ENCODE results near the gene DPP7. TPM values are rescaled to one million over a fixed set of nuclear protein-coding genes. Genes with fewer than 3 reads are reported as not detected.
A peak's percentile ranks its signal among the peaks of the same experiment; 100 is the strongest.

The DPP7 gene
- total and polyA plus RNA-seq, 2 of the 8 experiments (the other 6 are each of a cell fraction or from before 2014, with no cell fraction given) = 21.2 to 26.8 TPM

DNA sequence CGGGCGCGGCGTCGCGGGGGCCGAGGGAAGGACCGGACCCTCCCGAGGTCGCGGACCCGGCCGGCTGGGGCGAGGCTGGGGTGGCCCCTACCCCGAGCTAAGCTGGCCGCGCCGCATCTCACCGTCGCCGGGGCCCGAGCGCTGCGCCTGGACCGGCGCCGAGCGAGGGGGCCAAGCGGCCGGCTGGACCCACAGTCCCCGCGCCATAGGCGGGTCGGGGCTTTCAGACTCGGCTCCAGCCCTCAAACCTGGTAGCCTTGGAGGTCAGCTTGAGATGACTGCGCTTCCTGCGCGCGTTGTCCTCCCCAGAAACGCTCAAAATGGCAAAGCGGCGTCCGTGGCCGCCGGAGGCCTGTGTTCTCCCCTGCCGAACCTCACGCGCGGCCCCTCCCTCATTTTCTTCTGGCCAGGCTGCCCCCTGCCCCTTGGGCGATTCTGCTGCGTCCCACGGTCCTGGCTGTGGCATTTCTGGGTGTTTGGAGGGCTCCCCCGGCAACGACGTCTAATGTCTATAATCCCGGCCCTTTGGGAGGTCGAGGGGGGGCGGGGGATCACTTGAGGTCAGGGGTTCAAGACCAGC, 15.7 kb upstream of the DPP7 start:
- Histone ChIP-seq H2BK20ac (ENCODE audit: low read length) (no peak overlapping the region), H2BK12ac (ENCODE audit: low read depth, low read length) (no peak overlapping the region), H2AFZ (ENCODE audit: low read length) (no peak overlapping the region), H3K23me2 (ENCODE audit: low read depth, low read length) (peaks cover 7% of the 10 kb centered on the region; the same call in 1 of the 2 replicates), H2BK15ac (ENCODE audit: low read length) (no peak overlapping the region), H3K79me2 (ENCODE audit: control insufficient read depth in 1 of 2, insufficient read depth in 2 of 2, low read length in 2 of 2) (peaks cover 0 to 7% of the 10 kb centered on the region in 2 experiments; a peak in 1 of 4 replicates), H3K27me3 (replicated peaks in 1 of 4; ENCODE audit: control insufficient read depth in 3 of 4, extremely low read depth in 1 of 4, insufficient read depth in 3 of 4, low read length in 3 of 4) (peaks cover 0 to 6% (median 4%) of the 10 kb centered on the region in 4 experiments; a peak in 4 of 7 replicates), H3K27ac (ENCODE audit: low read depth, low read length) (no peak overlapping the region; the same call in 1 of the 2 replicates), H3K56ac (replicated peaks; ENCODE audit: insufficient read length, low read depth, low read length) (peak overlapping the region; percentile 30), H4K8ac (ENCODE audit: extremely low read depth, insufficient read depth, low read length) (peak overlapping the region; percentile 79; the same call in 1 of the 2 replicates), H3K18ac (ENCODE audit: extremely low read depth, low read length) (no peak overlapping the region), H3K9me3 (ENCODE audit: insufficient read depth in 2 of 2, low read depth in 1 of 2, low read length in 1 of 2) (no peaks in the 10 kb centered on the region), H3K9ac (replicated peaks in 1 of 4; ENCODE audit: extremely low read depth in 1 of 4, low read depth in 3 of 4, low read length in 3 of 4) (no peak overlapping the region; a peak in 1 of 7 replicates), H2BK5ac (ENCODE audit: low read depth, low read length) (no peak overlapping the region), H3K36me3 (ENCODE audit: control insufficient read depth in 2 of 4, insufficient read depth in 4 of 4, low read length in 3 of 4) (no peaks in the 10 kb centered on the region), H3K4ac (replicated peaks; ENCODE audit: insufficient read length, low read depth, low read length) (no peak overlapping the region), H4K91ac (replicated peaks; ENCODE audit: insufficient read length, low read length) (no peak overlapping the region), H3K79me1 (ENCODE audit: low read depth, low read length) (peaks cover 2% of the 10 kb centered on the region; the same call in 1 of the 2 replicates), H3K4me3 (ENCODE audit: extremely low read depth in 1 of 4, insufficient read depth in 2 of 4, low read depth in 3 of 4, low read length in 4 of 4) (peak overlapping the region; percentile 70 to 83 (median 77)), H3K4me2 (ENCODE audit: insufficient read depth in 1 of 2, low read depth in 2 of 2, low read length in 2 of 2) (peak overlapping the region; percentile 70 to 97), H2BK120ac (replicated peaks; ENCODE audit: low read depth, low read length) (no peak overlapping the region), H2AK5ac (ENCODE audit: low read depth, low read length) (no peak overlapping the region), H3K23ac (ENCODE audit: insufficient read length) (no peak overlapping the region), H3K14ac (ENCODE audit: insufficient read length) (no peak overlapping the region), H4K5ac (ENCODE audit: insufficient read length, low read depth, low read length) (no peak overlapping the region), H4K20me1 (replicated peaks in 1 of 2; ENCODE audit: control insufficient read depth in 1 of 2, insufficient read depth in 2 of 2, low read length in 2 of 2) (no peaks in the 10 kb centered on the region), H3K4me1 (replicated peaks in 1 of 4; ENCODE audit: control insufficient read depth in 3 of 4, insufficient read depth in 4 of 4, low read length in 3 of 4) (peaks cover 0 to 11% (median 5%) of the 10 kb centered on the region in 4 experiments; a peak in 4 of 7 replicates)
- TF ChIP-seq GABPA (IDR thresholded peaks at IDR 0.05; ENCODE audit: borderline replicate concordance, insufficient read depth, low read length) (peak; percentile 50; the same call in 1 of the 2 replicates), EP300 (IDR thresholded peaks at IDR 0.05; ENCODE audit: borderline replicate concordance in 1 of 2, low read depth in 2 of 2, low read length in 2 of 2) (no peak), SIX5 (IDR thresholded peaks at IDR 0.05; ENCODE audit: low read depth, low read length) (no peak), CTBP2 (IDR thresholded peaks at IDR 0.05; ENCODE audit: borderline replicate concordance, insufficient read depth, insufficient read length, low read length) (no peak)
- POLR2A ChIA-PET (ENCODE audit: partially characterized antibody) = interaction anchor here (1.0 to 2.4 kb wide), 19 partner anchors 8 to 136 kb away, joined by 3 to 14 read pairs (median 4); partner anchors contain the start of genes GRIN1, LRRC26, SSNA1 and TPRN
- DNase-seq (ENCODE audit: low read depth in 1 of 2, low spot score in 2 of 2) (no peak), FAIRE-seq (no peak)
- 12% methylated on average over 37 of the region's 58 CpGs; no CpG with 5 or more reads in 1 of the 2 experiments for WGBS, 2 experiments (ENCODE audit: extremely low coverage in 1 of 2, insufficient coverage in 1 of 2, insufficient read length in 1 of 2, insufficient replicate concordance in 2 of 2, low coverage in 1 of 2, low lambda C conversion rate in 2 of 2, missing lambda C conversion rate in 1 of 2)
- CTCF ChIA-PET (ENCODE audit: partially characterized antibody) = interaction anchor here (0.6 to 2.6 kb wide), 21 partner anchors 8 to 155 kb away, joined by 3 to 13 read pairs (median 3); partner anchors contain the start of genes GRIN1, RNF224 and TMEM210
